NCI-H82 treated with DMSO at 0.1 percent for 48 hours (cell line): ENCODE data around the gene LGALS9B.
"Not testable (repeated sequence)": the region's sequence is repeated elsewhere in the genome, so short reads cannot be mapped to it uniquely, and the experiment has no call there.

Experiments used
- DNase-seq: peaks from one replicate; lab custom pipeline; 2025; ENCODE audit not compliant: unreplicated experiment; lab: John Stamatoyannopoulos, UW

Gene LGALS9B

DNA sequence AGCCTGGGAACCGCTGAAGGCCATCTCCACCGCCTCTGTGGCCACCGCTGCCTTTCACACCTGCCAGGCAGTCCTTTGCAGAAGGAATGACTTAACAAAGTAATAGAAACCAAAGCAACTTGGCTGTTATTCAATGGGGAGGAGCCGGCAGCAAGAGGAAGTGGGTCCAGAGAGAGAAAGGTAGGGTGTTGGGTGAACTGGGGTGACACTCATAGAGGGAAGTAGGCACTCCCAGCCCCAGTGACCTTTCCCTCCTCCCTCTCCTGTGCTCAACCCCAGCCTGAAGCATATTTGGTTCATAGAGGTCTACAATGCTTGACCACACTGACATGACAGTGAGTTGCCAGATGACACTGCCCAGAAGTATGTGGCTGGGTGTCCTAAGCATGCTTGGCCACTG lies at the start of gene LGALS9B:
Gene LGALS9B, minus strand, starts transcription at position 93 of the 400 bp plus-strand sequence. Its CDS starts 69 bp downstream, at position 24.
- not testable (repeated sequence) for DNase-seq

DNA sequence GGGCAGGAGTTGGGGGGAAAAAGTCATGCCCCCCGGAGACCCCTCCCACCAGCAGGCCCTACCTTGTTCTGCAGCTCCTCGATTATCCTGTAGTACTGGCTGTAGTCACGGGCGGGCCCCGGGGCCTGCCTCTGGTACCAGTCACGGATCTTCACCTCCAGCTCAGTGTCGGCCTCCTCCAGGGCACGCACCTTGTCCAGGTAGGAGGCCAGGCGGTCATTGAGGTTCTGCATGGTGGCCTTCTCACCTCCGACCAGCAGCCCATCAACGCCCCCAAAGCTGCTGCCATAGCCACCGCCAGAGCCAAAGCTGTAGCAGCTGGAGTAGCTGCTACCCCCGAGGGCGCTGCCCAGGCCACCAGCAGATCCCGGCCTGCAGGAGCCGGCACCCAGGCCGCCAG lies 49.6 kb upstream of the LGALS9B start:
- not testable (repeated sequence) for DNase-seq

DNA sequence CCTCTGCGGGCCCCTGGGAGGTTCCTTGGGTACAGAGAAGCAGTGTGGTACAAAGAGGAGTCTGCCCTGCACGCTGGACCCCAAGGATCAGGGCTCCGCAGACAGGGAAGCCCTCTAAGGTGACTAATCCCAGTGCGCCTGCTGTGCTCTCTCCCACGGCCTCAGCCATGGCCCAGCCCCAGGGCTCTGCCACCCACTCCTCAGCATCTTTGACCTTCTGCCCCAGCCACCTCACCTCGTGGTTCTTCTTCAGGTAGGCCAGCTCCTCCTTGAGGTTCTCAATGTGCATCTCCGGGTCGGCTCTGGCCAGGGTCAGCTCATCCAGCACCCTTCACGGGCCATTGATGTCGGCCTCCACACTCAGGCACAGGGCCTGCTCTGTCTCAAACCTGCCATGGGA lies 47.8 kb upstream of the LGALS9B start:
- not testable (repeated sequence) for DNase-seq

DNA sequence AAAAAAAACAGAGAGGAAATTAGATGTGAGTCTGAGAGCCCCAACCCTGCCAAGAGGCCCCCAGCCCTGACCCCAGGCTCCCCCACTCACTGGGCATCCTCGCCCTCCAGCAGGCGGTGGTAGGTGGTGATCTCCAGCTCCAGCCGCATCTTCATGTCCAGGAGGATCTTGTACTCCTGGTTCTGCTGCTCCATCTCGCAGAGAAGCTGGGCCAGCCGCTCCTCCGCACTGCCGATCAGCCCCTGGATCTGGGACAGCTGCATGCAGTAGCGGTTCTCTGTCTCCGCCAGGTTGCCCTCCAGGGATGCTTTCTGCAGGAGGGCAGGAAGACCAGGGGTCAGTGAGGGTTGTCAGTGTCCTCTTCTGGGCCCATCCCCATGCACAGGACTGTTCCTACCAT lies 46.2 kb upstream of the LGALS9B start:
- DNase-seq: not testable (repeated sequence)

DNA sequence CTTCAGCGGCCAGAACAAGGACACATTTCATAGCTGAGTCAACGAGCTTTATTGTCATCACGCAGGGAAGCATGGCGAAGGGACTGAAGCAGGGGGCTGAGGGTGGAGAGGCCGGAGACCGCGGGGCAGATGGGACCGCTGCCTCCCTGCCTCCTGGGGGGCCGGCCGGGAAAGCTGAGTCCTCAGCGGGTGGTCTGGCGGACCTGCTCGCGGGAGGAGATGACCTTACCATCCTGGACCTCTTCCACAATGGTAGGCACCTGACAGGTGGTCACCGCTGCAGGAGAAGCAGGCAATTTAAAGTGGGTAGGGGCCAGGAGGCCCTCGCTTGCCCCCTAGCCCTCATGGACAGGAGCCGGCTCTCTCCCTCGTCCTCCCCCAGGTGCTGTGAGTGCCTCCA lies 45.0 kb upstream of the LGALS9B start:
- not testable (repeated sequence) for DNase-seq

DNA sequence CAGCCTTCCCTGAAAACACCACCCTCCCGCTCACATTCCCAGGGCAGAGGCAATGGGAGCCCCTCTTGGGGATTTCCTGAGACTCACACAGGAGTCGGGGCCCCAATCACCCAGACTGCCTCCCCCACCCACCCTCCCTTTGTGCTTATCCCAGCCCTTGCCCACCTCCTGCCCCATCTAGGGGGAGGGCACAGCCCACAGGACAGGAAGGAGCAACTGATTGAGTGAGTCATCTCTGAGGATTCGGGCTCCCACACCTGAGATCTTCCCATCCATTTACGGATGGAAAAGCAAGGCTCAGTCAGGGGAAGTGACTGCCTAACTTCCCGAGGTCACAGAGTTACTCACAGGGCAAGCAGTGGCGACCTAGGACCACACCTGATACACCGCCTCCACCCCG lies 44.4 kb upstream of the LGALS9B start:
- not testable (repeated sequence) for DNase-seq

DNA sequence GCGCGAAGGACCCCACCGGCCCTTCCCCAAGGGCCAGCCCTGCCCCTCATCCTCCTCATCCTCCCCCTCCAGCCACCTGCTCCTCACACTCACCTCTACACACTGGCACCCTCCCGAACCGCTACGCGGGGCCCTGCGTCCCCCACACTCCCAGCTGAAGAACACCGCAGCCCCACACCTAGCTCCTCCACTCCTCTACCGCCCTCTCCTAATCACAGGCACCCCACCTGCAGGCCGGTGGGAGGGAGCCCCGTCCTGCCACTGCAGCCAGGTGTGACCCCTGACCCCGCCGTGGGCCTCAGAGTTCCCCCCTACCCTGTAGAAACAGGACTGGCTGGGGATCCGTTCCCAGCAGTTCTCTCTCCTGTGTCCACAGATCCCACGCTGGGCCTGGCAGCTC lies 38.0 kb upstream of the LGALS9B start:
- not testable (repeated sequence) for DNase-seq

DNA sequence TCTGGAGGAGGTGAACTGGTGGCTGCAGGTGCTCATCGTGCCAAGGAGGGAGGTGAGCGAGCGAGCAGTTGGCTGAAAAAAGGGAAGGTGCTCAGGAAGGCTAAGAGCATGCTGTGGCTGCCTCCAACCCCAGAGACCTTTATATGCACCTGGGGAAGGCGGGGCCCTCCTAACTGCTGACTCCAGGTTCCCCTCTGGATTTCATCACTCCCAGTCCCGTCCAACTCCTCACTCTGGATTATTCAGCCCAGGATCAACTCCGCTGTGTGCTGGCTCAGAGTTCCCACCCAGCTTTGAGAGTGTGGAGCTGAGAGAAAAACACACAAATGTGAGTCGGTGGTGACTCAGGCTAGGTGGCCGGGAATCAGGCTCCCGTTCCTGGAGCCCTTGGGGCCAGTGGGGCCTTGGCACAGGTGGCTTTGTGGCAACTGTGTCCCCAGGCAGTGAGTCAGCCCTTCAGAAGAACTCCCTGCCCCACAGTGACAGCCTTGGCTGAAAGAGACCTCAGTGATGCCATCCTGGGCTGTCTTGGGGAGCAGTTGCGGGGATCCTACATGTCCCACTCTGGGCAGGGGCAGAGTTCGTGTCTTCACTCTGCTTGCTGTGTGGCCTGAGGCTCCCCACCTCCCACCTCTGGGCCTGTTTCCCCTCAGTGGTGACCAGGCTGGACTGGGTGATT lies 37.2 kb upstream of the LGALS9B start:
- DNase-seq: not testable (repeated sequence)

DNA sequence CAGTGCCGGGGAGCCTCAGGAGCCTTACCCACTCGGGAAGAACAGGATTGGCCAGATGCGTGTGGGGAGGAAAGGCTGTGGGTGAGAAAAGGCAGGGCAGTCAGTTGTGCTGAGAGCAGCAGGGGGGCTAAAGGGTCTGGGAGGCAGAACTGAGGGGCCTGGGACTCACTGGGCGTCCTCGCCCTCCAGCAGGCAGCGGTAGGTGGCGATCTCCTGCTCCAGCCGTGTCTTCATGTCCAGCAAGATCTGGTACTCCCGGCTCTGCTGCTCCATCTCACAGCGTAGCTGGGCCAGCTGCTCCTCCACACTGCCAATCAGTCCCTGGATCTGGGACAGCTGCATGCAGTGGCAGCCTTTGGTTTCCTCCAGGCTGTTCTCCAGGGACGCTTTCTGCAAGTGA lies 34.6 kb upstream of the LGALS9B start:
- not testable (repeated sequence) for DNase-seq

DNA sequence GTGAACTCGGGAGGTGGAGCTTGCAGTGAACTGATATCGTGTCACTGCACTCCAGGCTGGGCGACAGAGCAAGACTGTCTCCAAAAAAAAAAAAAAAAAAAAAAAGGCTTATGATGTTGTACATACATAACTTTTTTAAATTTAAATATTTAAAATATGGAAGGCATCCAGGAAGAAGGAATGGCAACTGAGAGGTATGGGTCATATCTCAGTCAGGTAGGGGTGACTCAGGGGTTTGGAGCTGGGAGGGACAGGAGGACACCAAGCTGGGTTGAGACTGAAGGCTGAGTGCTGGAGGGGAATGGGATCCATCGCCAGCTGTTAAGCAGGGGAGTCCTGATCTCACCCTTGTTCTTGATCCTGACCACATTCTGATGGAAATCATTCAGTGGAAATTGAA lies 33.0 kb upstream of the LGALS9B start:
- DNase-seq: not testable (repeated sequence)

DNA sequence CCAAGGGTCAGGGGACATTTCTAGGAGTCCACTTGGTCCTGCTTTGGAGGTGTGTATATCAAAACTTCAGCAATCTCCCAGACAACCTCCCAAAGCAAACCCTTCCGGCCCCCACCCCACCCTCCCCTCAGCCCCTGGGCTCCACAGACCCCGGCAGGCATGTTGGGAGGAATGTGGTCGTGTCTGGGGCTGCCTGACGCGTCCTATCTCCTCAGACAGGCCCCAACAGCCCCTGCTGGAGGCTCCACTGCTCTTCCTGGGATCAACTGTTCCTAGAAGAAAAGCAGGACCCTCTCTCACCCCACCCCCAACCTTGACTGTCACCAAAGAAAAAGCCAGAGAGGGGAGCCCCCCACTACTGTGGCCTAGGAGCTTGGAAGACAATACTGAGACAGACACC lies 28.1 kb upstream of the LGALS9B start:
- DNase-seq: not testable (repeated sequence)

DNA sequence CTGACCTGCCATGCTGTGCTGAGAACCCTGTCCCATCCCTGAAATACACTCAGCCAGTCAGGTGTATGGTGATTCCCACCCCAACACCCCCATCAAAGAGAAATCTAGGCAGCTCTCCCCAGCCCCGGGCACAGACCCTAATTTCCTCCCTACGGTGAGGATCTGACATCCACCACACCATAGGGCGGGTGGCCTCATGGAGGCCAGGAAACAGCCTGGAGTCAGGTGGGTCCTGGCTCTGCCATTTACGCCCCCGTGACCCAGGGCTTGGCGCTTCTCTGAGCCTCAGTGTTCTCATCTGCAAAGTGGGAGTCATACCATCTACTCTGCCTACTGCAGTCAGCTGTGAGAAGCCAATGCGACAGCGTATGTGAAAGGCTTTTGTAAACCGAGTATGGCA lies 27.4 kb upstream of the LGALS9B start:
- not testable (repeated sequence) for DNase-seq

DNA sequence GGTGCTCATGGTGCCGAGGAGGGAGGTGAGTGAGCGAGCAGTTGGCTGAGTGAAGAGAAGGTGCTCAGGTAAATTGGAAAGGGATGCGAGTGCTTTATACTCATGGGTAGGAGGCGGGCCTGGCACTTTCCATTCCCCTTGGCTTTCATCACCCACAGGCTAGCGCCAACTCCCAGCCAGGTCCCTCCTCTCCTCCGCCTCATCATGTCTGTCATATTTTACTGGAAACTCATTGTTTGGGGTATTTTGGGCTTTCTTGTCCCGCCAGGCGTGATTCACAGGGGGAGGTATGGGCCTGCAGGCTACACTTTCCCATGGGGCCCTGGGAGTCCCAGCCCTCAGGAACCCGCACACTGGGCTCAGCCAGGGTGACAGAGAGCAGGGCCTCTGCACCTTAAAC lies 26.8 kb upstream of the LGALS9B start:
- not testable (repeated sequence) for DNase-seq

DNA sequence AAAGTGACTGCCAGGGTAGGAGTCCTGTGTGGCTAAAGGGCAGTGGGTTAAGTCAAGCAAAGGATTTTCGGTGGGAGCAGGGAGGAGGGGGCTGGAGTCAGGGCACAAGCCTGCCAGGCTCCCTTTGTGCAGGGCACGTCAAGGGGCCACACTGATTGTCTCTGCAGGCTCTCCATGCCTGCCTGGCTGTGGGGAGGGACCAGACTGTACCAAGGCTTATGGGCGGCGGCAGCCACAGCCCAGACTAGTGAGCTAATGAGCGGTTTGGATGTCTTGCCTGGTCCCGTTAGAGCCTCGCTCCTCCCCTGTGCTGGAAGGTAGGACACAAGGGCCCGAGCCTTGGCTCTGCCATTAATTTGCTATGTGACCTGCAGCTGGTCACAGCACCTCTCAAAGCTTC lies 25.6 kb upstream of the LGALS9B start:
- DNase-seq: not testable (repeated sequence)

DNA sequence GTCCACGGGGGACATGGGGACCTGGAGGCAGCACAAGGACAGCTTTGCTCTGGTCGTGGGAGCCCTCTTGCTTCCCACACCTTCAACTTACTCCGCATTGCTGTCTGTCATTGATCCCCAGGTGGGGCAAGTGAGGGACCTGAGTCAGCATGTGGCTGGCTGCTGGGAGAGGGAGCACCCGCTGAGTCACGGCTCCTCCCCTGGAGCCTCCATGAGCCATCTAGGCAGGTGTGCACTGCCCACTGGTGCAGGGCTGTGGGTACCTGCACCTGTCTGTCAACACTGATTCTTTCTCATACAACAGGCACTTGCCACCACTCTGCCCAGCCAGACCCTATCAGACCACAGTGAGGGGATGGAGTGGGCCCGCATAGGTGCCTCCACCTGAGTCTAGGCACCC lies 24.8 kb upstream of the LGALS9B start:
- not testable (repeated sequence) for DNase-seq

DNA sequence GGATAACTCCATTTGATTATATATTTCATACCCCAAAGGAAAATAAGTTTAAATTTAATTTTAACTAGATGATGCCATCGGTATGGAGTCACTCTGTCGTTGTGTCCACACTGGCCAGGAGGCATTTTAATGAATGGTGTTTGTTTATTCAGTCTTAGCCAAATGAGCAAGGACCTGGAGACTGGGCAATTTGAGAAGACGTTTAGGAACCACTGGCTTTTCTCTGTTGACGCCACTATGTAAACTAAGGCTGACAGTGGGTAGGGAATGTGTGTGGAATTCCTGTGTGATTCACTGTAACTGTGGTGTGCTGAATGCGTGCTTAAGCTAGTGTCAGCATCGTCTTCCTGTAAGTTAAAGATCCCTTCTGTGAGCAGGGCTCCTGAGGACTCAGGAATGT lies 17.6 kb upstream of the LGALS9B start:
- not testable (repeated sequence) for DNase-seq

DNA sequence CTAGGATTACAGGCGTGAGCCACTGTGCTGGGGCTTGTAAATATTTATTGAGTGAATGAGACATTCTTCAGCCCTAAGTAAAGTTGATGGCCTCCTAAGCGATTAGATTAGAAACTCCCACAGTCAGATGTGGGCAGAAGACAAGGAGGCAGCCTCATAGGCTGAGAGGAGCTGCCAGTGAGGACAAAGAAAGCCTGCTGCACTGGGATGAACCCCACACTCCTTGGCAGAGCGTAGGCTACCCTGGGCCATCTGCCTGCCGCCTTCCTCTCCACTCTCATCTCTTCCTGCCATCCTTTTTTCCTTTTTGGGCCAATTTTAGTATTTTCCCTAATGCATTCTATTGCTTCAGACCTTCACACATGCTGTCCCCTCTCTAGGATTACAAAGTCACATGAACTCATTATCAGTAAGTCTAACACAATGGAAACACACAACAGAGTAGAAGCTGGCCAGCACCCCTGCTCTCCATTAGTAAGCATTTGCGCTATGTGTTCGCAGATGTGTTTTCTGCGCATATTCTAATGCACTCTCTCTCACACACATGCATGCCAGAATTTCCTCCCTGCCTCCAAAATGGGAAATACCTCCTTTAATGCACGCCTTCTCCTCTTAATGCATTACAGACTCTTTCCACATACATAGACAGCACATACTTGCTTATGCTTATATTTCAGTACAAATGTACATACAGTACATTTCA lies 12.7 kb upstream of the LGALS9B start:
- not testable (repeated sequence) for DNase-seq

DNA sequence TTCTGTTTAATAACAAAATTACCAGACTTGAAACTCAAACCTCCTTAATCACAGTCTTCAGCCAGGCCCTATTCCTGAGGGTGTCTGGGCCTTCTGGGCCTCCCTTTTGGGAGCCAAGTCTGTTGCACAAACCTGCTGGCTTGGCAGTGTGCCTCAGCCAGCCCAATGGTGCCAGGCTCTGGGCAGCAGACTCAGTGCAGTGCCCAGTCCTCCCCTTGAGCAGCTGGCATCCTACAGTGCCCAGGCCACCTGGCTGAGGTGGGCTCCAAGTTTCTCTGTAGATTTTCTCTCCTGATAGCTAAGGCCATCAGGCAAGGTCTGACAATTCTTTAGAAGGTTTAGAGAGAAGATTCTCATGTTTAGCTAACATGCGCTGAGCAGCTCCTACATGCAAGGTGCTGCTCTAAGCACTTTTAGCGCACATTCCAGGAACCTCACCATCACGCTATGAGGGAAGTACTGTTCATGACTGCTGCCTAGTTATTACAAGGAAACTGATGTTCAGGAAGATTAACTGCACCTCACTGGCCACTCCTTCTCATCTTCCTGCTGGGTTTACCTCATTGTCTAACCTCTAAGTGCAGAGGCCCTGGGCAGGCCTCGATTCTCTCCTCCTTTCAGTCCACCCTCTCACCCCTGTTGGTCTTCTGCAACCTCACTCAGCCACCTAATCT lies 10.2 kb upstream of the LGALS9B start:
- not testable (repeated sequence) for DNase-seq

DNA sequence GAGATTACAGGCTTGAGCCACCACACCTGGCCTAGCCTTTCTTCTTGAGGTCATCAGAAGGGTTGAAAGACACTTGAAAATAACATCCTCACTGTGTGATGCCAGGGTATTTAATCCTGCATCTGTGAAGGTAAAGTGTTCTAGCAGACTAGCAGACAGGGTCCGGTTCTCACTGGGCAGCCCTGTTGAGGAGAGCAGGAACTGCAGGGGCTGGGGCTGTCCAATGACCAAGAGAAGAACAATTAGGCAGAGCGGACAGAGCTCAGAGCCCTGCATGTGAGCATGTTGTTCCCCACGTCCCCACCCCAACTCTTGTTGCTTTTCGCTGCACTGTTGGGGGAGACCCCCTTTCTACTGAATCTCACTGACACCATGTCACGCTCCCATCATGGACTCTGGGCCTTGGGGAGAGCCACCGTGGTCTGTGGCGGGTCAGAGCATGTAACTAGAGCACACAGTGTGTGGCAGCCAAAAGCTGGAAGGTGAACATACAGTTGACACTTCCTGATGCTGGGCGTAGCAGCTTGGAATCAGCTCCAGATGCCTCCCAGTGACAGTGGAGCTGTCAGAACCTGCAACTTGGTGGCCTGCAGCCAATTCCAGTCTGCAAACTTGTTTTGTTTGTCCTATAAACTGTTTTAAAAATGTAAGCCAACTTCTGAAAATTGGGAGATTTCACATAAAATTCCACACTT lies 7.9 kb upstream of the LGALS9B start:
- not testable (repeated sequence) for DNase-seq

DNA sequence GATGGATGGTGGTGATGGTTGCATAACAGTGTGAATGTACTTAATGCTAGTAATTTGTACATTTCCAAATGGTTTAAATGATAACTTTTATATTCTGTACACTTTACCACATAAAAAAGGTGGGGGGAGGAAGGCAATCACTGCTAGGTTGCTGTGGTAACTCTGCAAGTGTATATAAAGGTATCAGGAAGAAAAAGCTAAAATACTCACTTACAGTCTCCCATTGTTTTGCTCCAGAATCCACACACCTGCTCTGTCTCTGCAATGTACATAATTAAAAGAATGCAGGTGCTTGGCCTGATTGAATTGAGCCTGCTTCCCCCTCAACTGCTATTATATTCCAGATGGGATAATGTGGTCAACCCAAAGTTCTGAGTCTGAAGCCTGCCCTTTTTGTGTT lies 6.7 kb upstream of the LGALS9B start:
- DNase-seq: not testable (repeated sequence)

DNA sequence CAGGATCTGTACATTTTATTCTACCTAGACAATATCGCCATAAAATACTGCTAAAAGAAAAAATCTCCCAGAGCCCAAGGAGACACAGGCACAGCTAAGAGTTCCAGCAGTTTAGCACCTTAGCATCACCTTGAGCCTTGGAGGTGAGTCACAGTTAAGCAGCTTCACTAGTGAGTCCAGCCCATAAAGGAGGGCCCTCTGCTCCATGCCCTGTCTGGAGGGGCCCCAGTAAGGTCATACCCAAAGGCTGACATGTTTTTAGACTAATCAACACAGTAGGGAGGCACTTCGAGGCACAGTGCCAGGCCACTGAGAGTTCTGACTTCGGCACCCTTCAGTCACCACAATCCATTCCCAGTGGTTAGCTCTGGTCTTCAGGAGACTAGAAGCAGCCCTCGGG lies 2.6 kb upstream of the LGALS9B start:
- not testable (repeated sequence) for DNase-seq
